ENCODE data around the gene PCGF2.
A peak's percentile ranks its signal among the peaks of the same experiment; 100 is the strongest.

The PCGF2 gene

GRCh38 chr17:38702166-38702915 lies 45.8 kb downstream of the PCGF2 start:
- DNase-seq = peak; percentile 72 to 79

- no peak for DNase-seq
These were observed 46.5 kb downstream of the PCGF2 start for GRCh38 chr17:38701504-38702165.

GRCh38 chr17:38698760-38699159 lies 49.4 kb downstream of the PCGF2 start:
- DNase-seq = no peak

- no peak for DNase-seq
These were observed 50.9 kb downstream of the PCGF2 start for GRCh38 chr17:38697061-38697820.

GRCh38 chr17:38693700-38694329 lies 54.3 kb downstream of the PCGF2 start:
- DNase-seq = no peak

GRCh38 chr17:38691154-38691553 lies 57.0 kb downstream of the PCGF2 start:
- no peak for DNase-seq

- DNase-seq = no peak
These were observed 57.8 kb downstream of the PCGF2 start for GRCh38 chr17:38690386-38690785.

GRCh38 chr17:38687286-38687685 lies 60.9 kb downstream of the PCGF2 start:
- DNase-seq = no peak

GRCh38 chr17:38685491-38685890 lies 62.6 kb downstream of the PCGF2 start:
- no peak for DNase-seq
